Caco-2 (cell line): Measurements from ENCODE around the gene GRB10. TPM values are rescaled to one million over a fixed set of nuclear protein-coding genes. Genes with fewer than 3 reads are reported as not detected.
"Not testable (repeated sequence)": the region's sequence is repeated elsewhere in the genome, so short reads cannot be mapped to it uniquely, and the experiment has no call there.

Source experiments
- BruUV-seq: library from RNA; stranded (reverse); fragments of 400-500 nt; replicated peaks from 2 replicates; lab custom pipeline; 2021; lab: Mats Ljungman, UMichigan
- CTCF ChIA-PET: fragments of 300-600 bp; sonication (Branson Sonifier 250); formaldehyde crosslinking; loops from one replicate; lab custom pipeline; 2022; ENCODE audit warnings: antibody characterized with exemption; lab: Charles Lee
- POLR2A ChIA-PET: fragments of 300-600 bp; sonication (Branson Sonifier 250); formaldehyde crosslinking; loops from one replicate; lab custom pipeline; 2022; ENCODE audit warnings: antibody characterized with exemption; lab: Charles Lee
- DNase-seq, 2 experiments: peaks; one replicate each; pipeline versions ENCODE4 v3.0.0 to v3.0.0-alpha.2; 2020 to 2022
- H3K27me3 ChIP-seq: replicated peaks from 2 replicates; pipeline ENCODE4 v1.6.0; 2011; ENCODE audit warnings: low read length; ENCODE audit not compliant: control insufficient read depth, insufficient read depth
- H3K36me3 ChIP-seq: 2 replicates; pipeline ENCODE4 v1.5.1; 2011; ENCODE audit warnings: low read length; ENCODE audit not compliant: control insufficient read depth, insufficient read depth
- H3K4me1 ChIP-seq: fragments of 250-450 bp; sonication (Bioruptor Pico); 2 replicates; pipeline ENCODE4 v1.5.1; 2020; ENCODE audit warnings: mild to moderate bottlenecking
- H3K4me3 ChIP-seq: 2 replicates; pipeline ENCODE4 v1.5.1; 2011; ENCODE audit warnings: low read depth, mild to moderate bottlenecking, control low read depth, low read length
- H3K9me3 ChIP-seq: fragments of 250-450 bp; sonication (Bioruptor Pico); 2 replicates; pipeline ENCODE4 v1.5.1; 2020; ENCODE audit warnings: mild to moderate bottlenecking, moderate library complexity
- H3K27ac Mint-ChIP-seq: one replicate; pipeline ENCODE4 v1.8.0; 2022; ENCODE audit warnings: mixed read lengths; ENCODE audit not compliant: unreplicated experiment
- H3K27me3 Mint-ChIP-seq: one replicate; pipeline ENCODE4 v1.8.0; 2022; ENCODE audit warnings: mixed read lengths; ENCODE audit not compliant: insufficient read depth, unreplicated experiment
- H3K36me3 Mint-ChIP-seq: one replicate; pipeline ENCODE4 v1.8.0; 2022; ENCODE audit warnings: mild to moderate bottlenecking, mixed read lengths; ENCODE audit not compliant: insufficient read depth, unreplicated experiment
- H3K4me1 Mint-ChIP-seq: one replicate; pipeline ENCODE4 v1.8.0; 2022; ENCODE audit warnings: low read depth, mixed read lengths; ENCODE audit not compliant: unreplicated experiment
- H3K4me3 Mint-ChIP-seq: one replicate; pipeline ENCODE4 v1.8.0; 2022; ENCODE audit warnings: mild to moderate bottlenecking, moderate library complexity, mixed read lengths; ENCODE audit not compliant: unreplicated experiment
- H3K9me3 Mint-ChIP-seq: one replicate; pipeline ENCODE4 v1.8.0; 2022; ENCODE audit warnings: mixed read lengths; ENCODE audit not compliant: unreplicated experiment
- CTCF ChIP-seq, 2 experiments: fragments of 200-600 bp in 1 of 2; IDR thresholded peaks; 1 replicate in 1 of 2; 2 replicates in 1 of 2; pipeline versions ENCODE4 v1.5.1 to v1.8.0; 2011 to 2022; ENCODE audit warnings: antibody characterized with exemption in 1 of 2, control low read depth in 1 of 2, inconsistent platforms in 1 of 2, low read depth in 1 of 2, low read length in 1 of 2, mild to moderate bottlenecking in 1 of 2, moderate library complexity in 1 of 2; ENCODE audit not compliant: insufficient read depth in 1 of 2, severe bottlenecking in 1 of 2, unreplicated experiment in 1 of 2
- intact Hi-C: fragments of 100-400 bp; cut with micrococcal nuclease; formaldehyde crosslinking; loops from one replicate; pipeline ENCODE4 v1.10.0; 2022; ENCODE audit not compliant: unreplicated experiment
- total RNA-seq: library from RNA; stranded (reverse); gene quantifications from 2 replicates; pipeline ENCODE4 v1.2.3, GENCODE V29; 2022

GRB10 gene
- total RNA-seq, 1 experiment from 2014 or later: 79.3 TPM

GRCh38 chr7:50775231-50775630 is 7.5 kb downstream of the GRB10 start:
- Histone ChIP-seq H3K36me3 (peaks cover 1% of the 10 kb centered on the region; the same call in 1 of the 2 replicates), H3K4me3 (no peak overlapping the region), H3K4me1 (peaks cover 41% of the 10 kb centered on the region), H3K27me3 (no peaks in the 10 kb centered on the region), H3K9me3 (no peaks in the 10 kb centered on the region; the same call in 1 of the 2 replicates)
- TF ChIP-seq CTCF (IDR thresholded peaks at IDR 0.05; ENCODE audit: insufficient read depth in 1 of 2, low read depth in 1 of 2, low read length in 1 of 2, severe bottlenecking in 1 of 2, unreplicated experiment in 1 of 2): no peak
- intact Hi-C loops: no loop called here
- H3K4me3 Mint-ChIP-seq: no peak overlapping the region
- no peak overlapping the region for H3K27ac Mint-ChIP-seq
- DNase-seq: no peak
- no peaks in the 10 kb centered on the region for H3K9me3 Mint-ChIP-seq
- BruUV-seq: no TSS peak
- peaks cover 54% of the 10 kb centered on the region for H3K4me1 Mint-ChIP-seq
- no peaks in the 10 kb centered on the region for H3K27me3 Mint-ChIP-seq
- POLR2A ChIA-PET: no interaction called here
- peaks cover 32% of the 10 kb centered on the region for H3K36me3 Mint-ChIP-seq
- CTCF ChIA-PET: no interaction called here

GRCh38 chr7:50774319-50774718 is 8.4 kb downstream of the GRB10 start:
- POLR2A ChIA-PET: no interaction called here

GRCh38 chr7:50773071-50773470 is 9.6 kb downstream of the GRB10 start:
- H3K27me3 Mint-ChIP-seq, H3K27me3 ChIP-seq, BruUV-seq, H3K9me3 ChIP-seq, H3K36me3 ChIP-seq, H3K4me3 ChIP-seq, DNase-seq, H3K9me3 Mint-ChIP-seq, POLR2A ChIA-PET, H3K4me3 Mint-ChIP-seq, H3K27ac Mint-ChIP-seq, intact Hi-C loops: not testable (repeated sequence)
- H3K4me1 ChIP-seq: peaks cover 31% of the 10 kb centered on the region
- peaks cover 39% of the 10 kb centered on the region for H3K36me3 Mint-ChIP-seq
- H3K4me1 Mint-ChIP-seq: peaks cover 39% of the 10 kb centered on the region
- CTCF ChIA-PET: interaction anchor here (0.6 kb wide), 1 partner anchor 158 kb away, joined by 3 read pairs; no protein-coding TSS in a partner anchor

More at GRCh38 chr7:50774319-50774718, 8.4 kb downstream of the GRB10 start:
- H3K4me1 ChIP-seq: peaks cover 40% of the 10 kb centered on the region
- no peaks in the 10 kb centered on the region; the same call in 1 of the 2 replicates for H3K9me3 ChIP-seq
- H3K36me3 Mint-ChIP-seq: peaks cover 33% of the 10 kb centered on the region
- no peak overlapping the region for H3K4me3 Mint-ChIP-seq
- TF ChIP-seq CTCF (IDR thresholded peaks at IDR 0.05; ENCODE audit: insufficient read depth in 1 of 2, low read depth in 1 of 2, low read length in 1 of 2, severe bottlenecking in 1 of 2, unreplicated experiment in 1 of 2): no peak
- intact Hi-C loops: no loop called here
- no peaks in the 10 kb centered on the region for H3K27me3 ChIP-seq
- peaks cover 47% of the 10 kb centered on the region for H3K4me1 Mint-ChIP-seq
- CTCF ChIA-PET: no interaction called here
- H3K4me3 ChIP-seq: no peak overlapping the region
- no peaks in the 10 kb centered on the region for H3K27me3 Mint-ChIP-seq
- no TSS peak for BruUV-seq
- no peak overlapping the region for H3K27ac Mint-ChIP-seq
- H3K36me3 ChIP-seq: peaks cover 2% of the 10 kb centered on the region; the same call in 1 of the 2 replicates
- no peaks in the 10 kb centered on the region for H3K9me3 Mint-ChIP-seq
- DNase-seq: no peak
